ENCODE results near the gene TOMT. TPM values are rescaled to one million over a fixed set of nuclear protein-coding genes. Genes with fewer than 3 reads are reported as not detected.
A peak's percentile ranks its signal among the peaks of the same experiment; 100 is the strongest.

TOMT gene
- total and polyA plus RNA-seq, 7 experiments from 2014 or later: 0.42 TPM; not detected in 6

GRCh38 chr11:72091292-72091691 lies 14.4 kb upstream of the TOMT start:
- DNase-seq (peak; percentile 50 to 79 (median 74)), ATAC-seq (peak; percentile 99)
- Mint-ChIP-seq H3K4me3 (no peak overlapping the region), H3K27ac (peak overlapping the region in 8 of 9 donors; percentile 18 to 90 (median 64)), H3K4me1 (peaks cover 11 to 18% (median 13%) of the 10 kb centered on the region in 7 donors), H3K36me3 (peaks cover 0 to 15% (median 0%) of the 10 kb centered on the region in 5 donors), H3K27me3 (no peaks in the 10 kb centered on the region), H3K9me3 (no peaks in the 10 kb centered on the region)
- Histone ChIP-seq H3K9me3 (ENCODE audit: control insufficient read depth in 2 of 3, low read length in 3 of 3) (no peaks in the 10 kb centered on the region), H3K36me3 (ENCODE audit: control insufficient read depth in 2 of 3, insufficient read depth in 3 of 3, low read length in 3 of 3) (peaks cover 0 to 24% (median 6%) of the 10 kb centered on the region in 3 experiments), H3K27me3 (ENCODE audit: control insufficient read depth in 2 of 2, insufficient read depth in 2 of 2, low read length in 2 of 2) (no peaks in the 10 kb centered on the region), H3K27ac (ENCODE audit: low read depth, low read length) (peak overlapping the region; percentile 14), H3K4me3 (ENCODE audit: low read length) (no peak overlapping the region), H3K4me1 (ENCODE audit: control insufficient read depth in 2 of 2, insufficient read depth in 2 of 2, low read length in 2 of 2) (peaks cover 0 to 3% of the 10 kb centered on the region in 2 donors)
- ChIA-PET CTCF (interaction anchor here (0.9 to 7.0 kb wide), 22 partner anchors 9 to 114 kb away, joined by 3 to 143 read pairs (median 7); no protein-coding TSS in a partner anchor), POLR2A (interaction anchor here (0.8 to 6.0 kb wide), 7 partner anchors 9 to 66 kb away, joined by 3 to 56 read pairs (median 8); partner anchors contain the start of genes ANAPC15 and LRRC51)
- intact Hi-C loops (cut with micrococcal nuclease): loop anchor here (1.0 kb wide), 4 partner anchors 51 to 114 kb away; no protein-coding TSS in a partner anchor

GRCh38 chr11:72098741-72099140 lies 7.0 kb upstream of the TOMT start:
- peak overlapping the region in 2 of 9 donors; percentile 43 to 64 for H3K27ac Mint-ChIP-seq
- peaks cover 0 to 20% (median 5%) of the 10 kb centered on the region in 5 donors for H3K36me3 Mint-ChIP-seq

GRCh38 chr11:72100009-72100408 lies 5.7 kb upstream of the TOMT start:
- Histone ChIP-seq H3K27ac (ENCODE audit: low read depth, low read length) (no peak overlapping the region), H3K4me1 (ENCODE audit: control insufficient read depth in 2 of 2, insufficient read depth in 2 of 2, low read length in 2 of 2) (peaks cover 20% of the 10 kb centered on the region in 2 donors), H3K4me3 (ENCODE audit: low read length) (no peak overlapping the region), H3K9me3 (ENCODE audit: control insufficient read depth in 2 of 3, low read length in 3 of 3) (no peaks in the 10 kb centered on the region), H3K27me3 (ENCODE audit: control insufficient read depth in 2 of 2, insufficient read depth in 2 of 2, low read length in 2 of 2) (no peaks in the 10 kb centered on the region), H3K36me3 (ENCODE audit: control insufficient read depth in 2 of 3, insufficient read depth in 3 of 3, low read length in 3 of 3) (peaks cover 0 to 49% (median 6%) of the 10 kb centered on the region in 3 experiments)
- DNase-seq (no peak), ATAC-seq (no peak)
- Mint-ChIP-seq H3K4me3 (no peak overlapping the region), H3K4me1 (peaks cover 41 to 49% (median 44%) of the 10 kb centered on the region in 7 donors), H3K27me3 (no peaks in the 10 kb centered on the region), H3K9me3 (no peaks in the 10 kb centered on the region), H3K27ac (peak overlapping the region in 5 of 9 donors; percentile 38 to 98 (median 72)), H3K36me3 (peaks cover 0 to 18% (median 5%) of the 10 kb centered on the region in 5 donors)
- intact Hi-C loops (cut with micrococcal nuclease): no loop called here
- POLR2A ChIA-PET: interaction anchor here (0.6 to 5.3 kb wide), 9 partner anchors 8 to 106 kb away, joined by 3 to 55 read pairs (median 8); partner anchors contain the start of genes ANAPC15 and IL18BP
- CTCF ChIA-PET: interaction anchor here (1.5 to 2.9 kb wide), 3 partner anchors 9 to 84 kb away, joined by 3 to 18 read pairs (median 8); no protein-coding TSS in a partner anchor

More at GRCh38 chr11:72098741-72099140, 7.0 kb upstream of the TOMT start:
- DNase-seq (no peak), ATAC-seq (no peak)
- Mint-ChIP-seq H3K27me3 (no peaks in the 10 kb centered on the region), H3K9me3 (no peaks in the 10 kb centered on the region), H3K4me1 (peaks cover 31 to 39% (median 36%) of the 10 kb centered on the region in 7 donors), H3K4me3 (no peak overlapping the region)
- POLR2A ChIA-PET: interaction anchor here (0.6 to 2.0 kb wide), 3 partner anchors 13 to 86 kb away, joined by 3 to 10 read pairs (median 4); partner anchors contain the start of gene ANAPC15
- Histone ChIP-seq H3K36me3 (ENCODE audit: control insufficient read depth in 2 of 3, insufficient read depth in 3 of 3, low read length in 3 of 3) (peaks cover 0 to 58% (median 6%) of the 10 kb centered on the region in 3 experiments), H3K27ac (ENCODE audit: low read depth, low read length) (no peak overlapping the region), H3K9me3 (ENCODE audit: control insufficient read depth in 2 of 3, low read length in 3 of 3) (no peaks in the 10 kb centered on the region), H3K27me3 (ENCODE audit: control insufficient read depth in 2 of 2, insufficient read depth in 2 of 2, low read length in 2 of 2) (no peaks in the 10 kb centered on the region), H3K4me3 (ENCODE audit: low read length) (no peak overlapping the region), H3K4me1 (ENCODE audit: control insufficient read depth in 2 of 2, insufficient read depth in 2 of 2, low read length in 2 of 2) (peaks cover 14 to 15% of the 10 kb centered on the region in 2 donors)
- CTCF ChIA-PET: interaction anchor here (0.7 to 1.1 kb wide), 2 partner anchors 78 to 99 kb away, joined by 3 read pairs; no protein-coding TSS in a partner anchor
- intact Hi-C loops (cut with micrococcal nuclease): no loop called here

GRCh38 chr11:72100462-72100861 lies 5.3 kb upstream of the TOMT start:
- no peaks in the 10 kb centered on the region for H3K9me3 ChIP-seq (ENCODE audit: control insufficient read depth in 2 of 3, low read length in 3 of 3)
- Mint-ChIP-seq H3K9me3 (no peaks in the 10 kb centered on the region), H3K27ac (peak overlapping the region; percentile 16 to 98 (median 72)), H3K27me3 (no peaks in the 10 kb centered on the region), H3K36me3 (peaks cover 4 to 20% (median 5%) of the 10 kb centered on the region in 5 donors), H3K4me3 (peak overlapping the region in 2 of 10 donors; percentile 20 to 66), H3K4me1 (peaks cover 41 to 49% (median 44%) of the 10 kb centered on the region in 7 donors)
- H3K27ac ChIP-seq (ENCODE audit: low read depth, low read length): no peak overlapping the region
- no peaks in the 10 kb centered on the region for H3K27me3 ChIP-seq (ENCODE audit: control insufficient read depth in 2 of 2, insufficient read depth in 2 of 2, low read length in 2 of 2)
- peaks cover 0 to 45% (median 6%) of the 10 kb centered on the region in 3 experiments for H3K36me3 ChIP-seq (ENCODE audit: control insufficient read depth in 2 of 3, insufficient read depth in 3 of 3, low read length in 3 of 3)
- ChIA-PET CTCF (interaction anchor here (1.2 to 2.9 kb wide), 5 partner anchors 10 to 84 kb away, joined by 3 to 18 read pairs (median 8); no protein-coding TSS in a partner anchor), POLR2A (interaction anchor here (0.6 to 5.3 kb wide), 10 partner anchors 9 to 106 kb away, joined by 3 to 55 read pairs (median 9); partner anchors contain the start of genes ANAPC15 and IL18BP)
- peaks cover 20% of the 10 kb centered on the region in 2 donors for H3K4me1 ChIP-seq (ENCODE audit: control insufficient read depth in 2 of 2, insufficient read depth in 2 of 2, low read length in 2 of 2)
- intact Hi-C loops (cut with micrococcal nuclease): no loop called here
- no peak for ATAC-seq
- DNase-seq: no peak
- H3K4me3 ChIP-seq (ENCODE audit: low read length): no peak overlapping the region

GRCh38 chr11:72102162-72102561 lies 3.6 kb upstream of the TOMT start:
- no peaks in the 10 kb centered on the region for H3K9me3 Mint-ChIP-seq
- DNase-seq: no peak
- POLR2A ChIA-PET: interaction anchor here (0.9 to 5.3 kb wide), 7 partner anchors 10 to 121 kb away, joined by 4 to 55 read pairs (median 8); partner anchors contain the start of gene ANAPC15
- H3K36me3 Mint-ChIP-seq: peaks cover 4 to 20% (median 5%) of the 10 kb centered on the region in 5 donors
- Histone ChIP-seq H3K36me3 (ENCODE audit: control insufficient read depth in 2 of 3, insufficient read depth in 3 of 3, low read length in 3 of 3) (peaks cover 0 to 36% (median 6%) of the 10 kb centered on the region in 3 experiments), H3K9me3 (ENCODE audit: control insufficient read depth in 2 of 3, low read length in 3 of 3) (no peaks in the 10 kb centered on the region), H3K4me3 (ENCODE audit: low read length) (peak overlapping the region; percentile 54), H3K4me1 (ENCODE audit: control insufficient read depth in 2 of 2, insufficient read depth in 2 of 2, low read length in 2 of 2) (peaks cover 20% of the 10 kb centered on the region in 2 donors), H3K27me3 (ENCODE audit: control insufficient read depth in 2 of 2, insufficient read depth in 2 of 2, low read length in 2 of 2) (no peaks in the 10 kb centered on the region), H3K27ac (ENCODE audit: low read depth, low read length) (peak overlapping the region; percentile 93)
- H3K4me1 Mint-ChIP-seq: peaks cover 41 to 49% (median 44%) of the 10 kb centered on the region in 7 donors
- peak overlapping the region; percentile 83 to 98 (median 94) for H3K27ac Mint-ChIP-seq
- intact Hi-C loops (cut with micrococcal nuclease): loop anchor here in 1 of 2 donors (2.0 kb wide), 3 partner anchors 121 to 333 kb away; partner anchors contain the start of genes CLPB, RNF121 and XNDC1N
- peak overlapping the region; percentile 66 to 97 (median 86) for H3K4me3 Mint-ChIP-seq
- no peaks in the 10 kb centered on the region for H3K27me3 Mint-ChIP-seq
- ATAC-seq: no peak
- CTCF ChIA-PET: interaction anchor here (0.9 to 2.9 kb wide), 4 partner anchors 11 to 77 kb away, joined by 3 to 11 read pairs (median 6); no protein-coding TSS in a partner anchor

GRCh38 chr11:72102631-72102945 lies 3.1 kb upstream of the TOMT start:
- ChIA-PET POLR2A (interaction anchor here (0.9 to 5.3 kb wide), 7 partner anchors 10 to 120 kb away, joined by 4 to 55 read pairs (median 8); partner anchors contain the start of gene ANAPC15), CTCF (interaction anchor here (0.9 to 2.9 kb wide), 4 partner anchors 11 to 77 kb away, joined by 3 to 11 read pairs (median 6); no protein-coding TSS in a partner anchor)
- ATAC-seq (no peak), DNase-seq (no peak)
- Mint-ChIP-seq H3K4me1 (peaks cover 41 to 49% (median 44%) of the 10 kb centered on the region in 7 donors), H3K27me3 (no peaks in the 10 kb centered on the region), H3K4me3 (peak overlapping the region; percentile 66 to 97 (median 86)), H3K36me3 (peaks cover 4 to 22% (median 5%) of the 10 kb centered on the region in 5 donors), H3K27ac (peak overlapping the region; percentile 83 to 98 (median 94)), H3K9me3 (no peaks in the 10 kb centered on the region)
- intact Hi-C loops (cut with micrococcal nuclease): loop anchor here in 1 of 2 donors (2.0 kb wide), 3 partner anchors 120 to 332 kb away; partner anchors contain the start of genes CLPB, RNF121 and XNDC1N
- Histone ChIP-seq H3K9me3 (ENCODE audit: control insufficient read depth in 2 of 3, low read length in 3 of 3) (no peaks in the 10 kb centered on the region), H3K4me1 (ENCODE audit: control insufficient read depth in 2 of 2, insufficient read depth in 2 of 2, low read length in 2 of 2) (peaks cover 20% of the 10 kb centered on the region in 2 donors), H3K36me3 (ENCODE audit: control insufficient read depth in 2 of 3, insufficient read depth in 3 of 3, low read length in 3 of 3) (peaks cover 0 to 31% (median 6%) of the 10 kb centered on the region in 3 experiments), H3K27ac (ENCODE audit: low read depth, low read length) (peak overlapping the region; percentile 93), H3K27me3 (ENCODE audit: control insufficient read depth in 2 of 2, insufficient read depth in 2 of 2, low read length in 2 of 2) (no peaks in the 10 kb centered on the region), H3K4me3 (ENCODE audit: low read length) (peak overlapping the region; percentile 54)
